WTC11 (cell line): ENCODE results near the gene SULT2B1. TPM values are rescaled to one million over a fixed set of nuclear protein-coding genes. Genes with fewer than 3 reads are reported as not detected.
"Not testable (repeated sequence)": the region's sequence is repeated elsewhere in the genome, so short reads cannot be mapped to it uniquely, and the experiment has no call there.

Experiments
- ATAC-seq: fragments of 200-7000 bp; cut with Tn5 transposase; 2 replicates; pipeline ENCODE4 v1.10.0; 2021; ENCODE audit warnings: mild to moderate bottlenecking, moderate library complexity
- CTCF ChIA-PET: fragments of 300-600 bp; sonication (Branson Sonifier 250); formaldehyde crosslinking; loops from one replicate; lab custom pipeline; 2021; ENCODE audit warnings: antibody characterized with exemption; lab: Charles Lee
- POLR2A ChIA-PET: fragments of 350-600 bp; sonication (Branson Sonifier 250); formaldehyde crosslinking; loops from one replicate; lab custom pipeline; 2021; ENCODE audit warnings: antibody characterized with exemption; lab: Charles Lee
- DNase-seq: peaks from one replicate; pipeline ENCODE4 v3.0.0; 2021; ENCODE audit warnings: low spot score
- H3K27ac Mint-ChIP-seq: 2 replicates; pipeline ENCODE4 v1.8.0; 2021; ENCODE audit warnings: mixed read lengths
- H3K27me3 Mint-ChIP-seq: 2 replicates; pipeline ENCODE4 v1.8.0; 2021; ENCODE audit warnings: low read depth, mild to moderate bottlenecking, moderate library complexity, mixed read lengths
- H3K36me3 Mint-ChIP-seq: 2 replicates; pipeline ENCODE4 v1.8.0; 2021; ENCODE audit warnings: mixed read lengths
- H3K4me1 Mint-ChIP-seq: 2 replicates; pipeline ENCODE4 v1.8.0; 2022; ENCODE audit warnings: mixed read lengths
- H3K4me3 Mint-ChIP-seq: 2 replicates; pipeline ENCODE4 v1.8.0; 2021; ENCODE audit warnings: mild to moderate bottlenecking, moderate library complexity, mixed read lengths
- H3K9me3 Mint-ChIP-seq: 2 replicates; pipeline ENCODE4 v1.8.0; 2021; ENCODE audit warnings: mixed read lengths
- ELF4 ChIP-seq: sonication (generic); formaldehyde crosslinking; IDR thresholded peaks from 2 replicates; pipeline ENCODE4 v1.8.1; 2022; ENCODE audit warnings: low read depth, mild to moderate bottlenecking, moderate library complexity, missing genetic modification reagents
- GRHL2 ChIP-seq: fragments of 250-450 bp; sonication (Bioruptor Pico); IDR thresholded peaks from 2 replicates; pipeline ENCODE4 v1.8.0; 2022; ENCODE audit warnings: mild to moderate bottlenecking, moderate library complexity; ENCODE audit not compliant: insufficient replicate concordance, severe bottlenecking
- IRF2 ChIP-seq: sonication (generic); formaldehyde crosslinking; IDR thresholded peaks from 2 replicates; pipeline ENCODE4 v1.8.0; 2022; ENCODE audit warnings: low read depth, missing genetic modification reagents, borderline replicate concordance
- JAZF1 ChIP-seq: fragments of 250-450 bp; sonication (Bioruptor Pico); IDR thresholded peaks from 2 replicates; pipeline ENCODE4 v1.9.0; 2021; ENCODE audit warnings: moderate library complexity, mild to moderate bottlenecking, inconsistent platforms
- SMAD4 ChIP-seq: sonication (generic); formaldehyde crosslinking; IDR thresholded peaks from 2 replicates; pipeline ENCODE4 v1.8.0; 2022; ENCODE audit warnings: mild to moderate bottlenecking, missing genetic modification reagents
- TCF7 ChIP-seq: sonication (generic); formaldehyde crosslinking; IDR thresholded peaks from 2 replicates; pipeline ENCODE4 v1.8.0; 2022; ENCODE audit warnings: mild to moderate bottlenecking, low read depth, missing genetic modification reagents, moderate library complexity
- USF2 ChIP-seq: sonication (generic); formaldehyde crosslinking; IDR thresholded peaks from 2 replicates; pipeline ENCODE4 v1.8.1; 2023; ENCODE audit warnings: mild to moderate bottlenecking, missing genetic modification reagents, moderate library complexity
- ZBTB43 ChIP-seq: sonication (generic); formaldehyde crosslinking; IDR thresholded peaks from 2 replicates; pipeline ENCODE4 v1.8.1; 2023; ENCODE audit warnings: mild to moderate bottlenecking, missing genetic modification reagents
- ZNF219 ChIP-seq: sonication (generic); formaldehyde crosslinking; IDR thresholded peaks from 2 replicates; pipeline ENCODE4 v1.8.0; 2023; ENCODE audit warnings: missing genetic modification reagents, mild to moderate bottlenecking, borderline replicate concordance
- ZNF396 ChIP-seq: fragments of 250-450 bp; sonication (Bioruptor Pico); IDR thresholded peaks from 2 replicates; pipeline ENCODE4 v1.8.0; 2021; ENCODE audit warnings: mild to moderate bottlenecking, moderate library complexity, borderline replicate concordance
- ZNF671 ChIP-seq: fragments of 250-450 bp; sonication (Bioruptor Pico); IDR thresholded peaks from 2 replicates; pipeline ENCODE4 v1.8.0; 2021; ENCODE audit warnings: mild to moderate bottlenecking
- total RNA-seq: library from RNA; stranded (reverse); gene quantifications from 3 replicates; pipeline ENCODE4 v1.2.3, GENCODE V29; 2021
- TF ChIP-seq, protein P1 (sequence below): sonication (generic); formaldehyde crosslinking; IDR thresholded peaks from 2 replicates; pipeline ENCODE4 v1.8.1; 2022; ENCODE audit warnings: low read depth, missing genetic modification reagents, borderline replicate concordance
- TF ChIP-seq, protein P2 (sequence below): sonication (generic); formaldehyde crosslinking; IDR thresholded peaks from 2 replicates; pipeline ENCODE4 v1.8.0; 2022; ENCODE audit warnings: mild to moderate bottlenecking, missing genetic modification reagents
- TF ChIP-seq, protein P3 (sequence below): sonication (generic); formaldehyde crosslinking; IDR thresholded peaks from 2 replicates; pipeline ENCODE4 v1.8.1; 2022; ENCODE audit warnings: mild to moderate bottlenecking, moderate library complexity, missing genetic modification reagents
- TF ChIP-seq, protein P4 (sequence below): sonication (generic); formaldehyde crosslinking; IDR thresholded peaks from 2 replicates; pipeline ENCODE4 v1.8.0; 2023; ENCODE audit warnings: missing genetic modification reagents, mild to moderate bottlenecking, borderline replicate concordance
- TF ChIP-seq, protein P5 (sequence below): fragments of 250-450 bp; sonication (Bioruptor Pico); conservative IDR thresholded peaks from 2 replicates; pipeline ENCODE4 v1.9.0; 2021; ENCODE audit warnings: mild to moderate bottlenecking

SULT2B1 gene
- total RNA-seq, 1 experiment from 2014 or later = 0.96 TPM

- H3K4me1 Mint-ChIP-seq, ATAC-seq, H3K4me3 Mint-ChIP-seq, DNase-seq, POLR2A ChIA-PET, H3K9me3 Mint-ChIP-seq, H3K36me3 Mint-ChIP-seq, H3K27me3 Mint-ChIP-seq, H3K27ac Mint-ChIP-seq: not testable (repeated sequence)
- CTCF ChIA-PET = interaction anchor here (1.9 kb wide), 1 partner anchor 65 kb away, joined by 10 read pairs; no protein-coding TSS in a partner anchor
These were observed 32.5 kb upstream of the SULT2B1 start for GRCh38 chr19:48519426-48519825.

DNA sequence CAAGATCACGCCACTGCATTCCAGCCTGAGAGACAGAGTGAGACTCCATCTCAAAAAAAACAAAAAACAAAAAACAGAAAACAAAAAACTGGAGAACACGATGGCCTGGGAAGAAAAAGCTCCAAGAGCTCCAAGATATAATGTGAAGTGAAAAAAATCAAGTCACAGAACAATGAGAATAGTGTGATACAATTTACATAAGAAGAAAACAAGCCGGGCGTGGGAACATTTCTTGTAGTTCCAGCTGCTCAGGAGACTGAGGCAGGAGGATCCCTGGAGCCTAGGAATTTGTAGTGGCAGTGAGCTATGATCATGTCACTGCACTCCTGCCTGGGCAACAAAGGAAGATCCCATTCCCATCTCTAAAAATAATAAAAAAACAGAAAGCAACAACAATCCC is 31.8 kb upstream of the SULT2B1 start:
- no peak for DNase-seq
- no peak overlapping the region for H3K27ac Mint-ChIP-seq
- peaks cover 4% of the 10 kb centered on the region for H3K4me1 Mint-ChIP-seq
- TF ChIP-seq GRHL2 (CRISPR knock-in tag) (no peak), JAZF1 (CRISPR knock-in tag) (no peak), ZNF671 (CRISPR knock-in tag) (no peak), ZBTB43 (CRISPR knock-in tag) (no peak), USF2 (CRISPR knock-in tag) (no peak), ZNF396 (CRISPR knock-in tag) (no peak), SMAD4 (CRISPR knock-in tag) (no peak), IRF2 (CRISPR knock-in tag) (no peak), ZNF219 (CRISPR knock-in tag) (no peak), ELF4 (no peak), TCF7 (CRISPR knock-in tag) (no peak)
- TF ChIP-seq, protein P1, sequence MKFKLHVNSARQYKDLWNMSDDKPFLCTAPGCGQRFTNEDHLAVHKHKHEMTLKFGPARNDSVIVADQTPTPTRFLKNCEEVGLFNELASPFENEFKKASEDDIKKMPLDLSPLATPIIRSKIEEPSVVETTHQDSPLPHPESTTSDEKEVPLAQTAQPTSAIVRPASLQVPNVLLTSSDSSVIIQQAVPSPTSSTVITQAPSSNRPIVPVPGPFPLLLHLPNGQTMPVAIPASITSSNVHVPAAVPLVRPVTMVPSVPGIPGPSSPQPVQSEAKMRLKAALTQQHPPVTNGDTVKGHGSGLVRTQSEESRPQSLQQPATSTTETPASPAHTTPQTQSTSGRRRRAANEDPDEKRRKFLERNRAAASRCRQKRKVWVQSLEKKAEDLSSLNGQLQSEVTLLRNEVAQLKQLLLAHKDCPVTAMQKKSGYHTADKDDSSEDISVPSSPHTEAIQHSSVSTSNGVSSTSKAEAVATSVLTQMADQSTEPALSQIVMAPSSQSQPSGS (CRISPR knock-in tag) = no peak
- TF ChIP-seq, protein P2, sequence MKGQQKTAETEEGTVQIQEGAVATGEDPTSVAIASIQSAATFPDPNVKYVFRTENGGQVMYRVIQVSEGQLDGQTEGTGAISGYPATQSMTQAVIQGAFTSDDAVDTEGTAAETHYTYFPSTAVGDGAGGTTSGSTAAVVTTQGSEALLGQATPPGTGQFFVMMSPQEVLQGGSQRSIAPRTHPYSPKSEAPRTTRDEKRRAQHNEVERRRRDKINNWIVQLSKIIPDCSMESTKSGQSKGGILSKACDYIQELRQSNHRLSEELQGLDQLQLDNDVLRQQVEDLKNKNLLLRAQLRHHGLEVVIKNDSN (CRISPR knock-in tag) = no peak
- TF ChIP-seq, protein P3, sequence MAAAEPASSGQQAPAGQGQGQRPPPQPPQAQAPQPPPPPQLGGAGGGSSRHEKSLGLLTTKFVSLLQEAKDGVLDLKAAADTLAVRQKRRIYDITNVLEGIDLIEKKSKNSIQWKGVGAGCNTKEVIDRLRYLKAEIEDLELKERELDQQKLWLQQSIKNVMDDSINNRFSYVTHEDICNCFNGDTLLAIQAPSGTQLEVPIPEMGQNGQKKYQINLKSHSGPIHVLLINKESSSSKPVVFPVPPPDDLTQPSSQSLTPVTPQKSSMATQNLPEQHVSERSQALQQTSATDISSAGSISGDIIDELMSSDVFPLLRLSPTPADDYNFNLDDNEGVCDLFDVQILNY = no peak
- TF ChIP-seq, protein P4, sequence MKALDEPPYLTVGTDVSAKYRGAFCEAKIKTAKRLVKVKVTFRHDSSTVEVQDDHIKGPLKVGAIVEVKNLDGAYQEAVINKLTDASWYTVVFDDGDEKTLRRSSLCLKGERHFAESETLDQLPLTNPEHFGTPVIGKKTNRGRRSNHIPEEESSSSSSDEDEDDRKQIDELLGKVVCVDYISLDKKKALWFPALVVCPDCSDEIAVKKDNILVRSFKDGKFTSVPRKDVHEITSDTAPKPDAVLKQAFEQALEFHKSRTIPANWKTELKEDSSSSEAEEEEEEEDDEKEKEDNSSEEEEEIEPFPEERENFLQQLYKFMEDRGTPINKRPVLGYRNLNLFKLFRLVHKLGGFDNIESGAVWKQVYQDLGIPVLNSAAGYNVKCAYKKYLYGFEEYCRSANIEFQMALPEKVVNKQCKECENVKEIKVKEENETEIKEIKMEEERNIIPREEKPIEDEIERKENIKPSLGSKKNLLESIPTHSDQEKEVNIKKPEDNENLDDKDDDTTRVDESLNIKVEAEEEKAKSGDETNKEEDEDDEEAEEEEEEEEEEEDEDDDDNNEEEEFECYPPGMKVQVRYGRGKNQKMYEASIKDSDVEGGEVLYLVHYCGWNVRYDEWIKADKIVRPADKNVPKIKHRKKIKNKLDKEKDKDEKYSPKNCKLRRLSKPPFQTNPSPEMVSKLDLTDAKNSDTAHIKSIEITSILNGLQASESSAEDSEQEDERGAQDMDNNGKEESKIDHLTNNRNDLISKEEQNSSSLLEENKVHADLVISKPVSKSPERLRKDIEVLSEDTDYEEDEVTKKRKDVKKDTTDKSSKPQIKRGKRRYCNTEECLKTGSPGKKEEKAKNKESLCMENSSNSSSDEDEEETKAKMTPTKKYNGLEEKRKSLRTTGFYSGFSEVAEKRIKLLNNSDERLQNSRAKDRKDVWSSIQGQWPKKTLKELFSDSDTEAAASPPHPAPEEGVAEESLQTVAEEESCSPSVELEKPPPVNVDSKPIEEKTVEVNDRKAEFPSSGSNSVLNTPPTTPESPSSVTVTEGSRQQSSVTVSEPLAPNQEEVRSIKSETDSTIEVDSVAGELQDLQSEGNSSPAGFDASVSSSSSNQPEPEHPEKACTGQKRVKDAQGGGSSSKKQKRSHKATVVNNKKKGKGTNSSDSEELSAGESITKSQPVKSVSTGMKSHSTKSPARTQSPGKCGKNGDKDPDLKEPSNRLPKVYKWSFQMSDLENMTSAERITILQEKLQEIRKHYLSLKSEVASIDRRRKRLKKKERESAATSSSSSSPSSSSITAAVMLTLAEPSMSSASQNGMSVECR (CRISPR knock-in tag) = no peak
- TF ChIP-seq, protein P5, sequence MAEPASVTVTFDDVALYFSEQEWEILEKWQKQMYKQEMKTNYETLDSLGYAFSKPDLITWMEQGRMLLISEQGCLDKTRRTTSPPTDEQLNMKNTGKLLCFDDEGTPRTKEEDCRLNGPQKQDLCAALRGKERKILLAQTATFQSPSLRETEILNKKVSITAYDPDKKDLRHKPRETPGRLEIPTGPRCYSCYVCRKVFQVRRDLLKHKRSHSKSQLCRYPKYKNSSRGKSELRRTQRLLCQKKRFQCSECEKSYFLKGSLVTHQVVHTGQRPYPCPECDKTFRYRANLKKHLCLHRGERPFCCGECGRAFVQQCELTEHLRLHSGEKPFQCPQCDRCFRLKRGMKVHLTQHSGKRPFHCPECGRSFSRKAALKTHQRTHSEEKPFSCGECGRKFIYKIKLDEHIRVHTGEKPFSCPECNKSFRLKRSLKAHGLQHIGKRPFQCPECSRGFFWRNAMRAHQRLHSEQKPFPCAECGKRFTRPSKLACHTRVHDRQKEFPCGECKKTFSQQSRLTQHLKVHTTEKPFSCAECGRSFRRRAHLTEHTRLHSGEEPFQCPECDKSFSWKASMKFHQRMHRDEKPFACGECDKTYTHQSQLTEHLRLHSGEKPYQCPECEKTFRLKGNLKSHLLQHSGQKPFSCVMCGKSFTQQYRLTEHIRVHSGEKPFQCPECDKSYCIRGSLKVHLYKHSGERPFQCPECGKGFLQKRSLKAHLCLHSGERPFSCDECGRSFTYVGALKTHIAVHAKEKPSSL = no peak
- ChIA-PET POLR2A (interaction anchor here (0.6 to 0.7 kb wide), 3 partner anchors 9 to 18 kb away, joined by 4 to 6 read pairs (median 4); no protein-coding TSS in a partner anchor), CTCF (interaction anchor here (0.8 to 1.9 kb wide), 2 partner anchors 14 to 65 kb away, joined by 3 to 10 read pairs; no protein-coding TSS in a partner anchor)
- no peak overlapping the region for H3K4me3 Mint-ChIP-seq
- H3K27me3 Mint-ChIP-seq = peaks cover 6% of the 10 kb centered on the region; the same call in 1 of the 2 replicates
- ATAC-seq = no peak
- H3K9me3 Mint-ChIP-seq = peaks cover 12% of the 10 kb centered on the region
- 0 out of 2 replicates have a peak, but pooled peaks cover 3% of the 10 kb centered on the region for H3K36me3 Mint-ChIP-seq
